CD4-positive, alpha-beta T cell treated with Interleukin-2 at 100 ng/mL for 4 hours (primary cell): ENCODE measurements around the gene MAGI1.
"Not testable (repeated sequence)": the region's sequence is repeated elsewhere in the genome, so short reads cannot be mapped to it uniquely, and the experiment has no call there.

Experiments
- DNase-seq: peaks from one replicate; pipeline ENCODE4 v3.0.0-alpha.2; 2020; ENCODE audit warnings: low spot score

The MAGI1 gene

GRCh38 chr3:65521032-65521431 lies 517.7 kb downstream of the MAGI1 start:
- DNase-seq = no peak

GRCh38 chr3:65516998-65517397 lies 521.7 kb downstream of the MAGI1 start:
- no peak for DNase-seq

GRCh38 chr3:65514317-65514716 lies 524.4 kb downstream of the MAGI1 start:
- not testable (repeated sequence) for DNase-seq

- not testable (repeated sequence) for DNase-seq
These were observed 529.3 kb downstream of the MAGI1 start for GRCh38 chr3:65509423-65509794.

DNA sequence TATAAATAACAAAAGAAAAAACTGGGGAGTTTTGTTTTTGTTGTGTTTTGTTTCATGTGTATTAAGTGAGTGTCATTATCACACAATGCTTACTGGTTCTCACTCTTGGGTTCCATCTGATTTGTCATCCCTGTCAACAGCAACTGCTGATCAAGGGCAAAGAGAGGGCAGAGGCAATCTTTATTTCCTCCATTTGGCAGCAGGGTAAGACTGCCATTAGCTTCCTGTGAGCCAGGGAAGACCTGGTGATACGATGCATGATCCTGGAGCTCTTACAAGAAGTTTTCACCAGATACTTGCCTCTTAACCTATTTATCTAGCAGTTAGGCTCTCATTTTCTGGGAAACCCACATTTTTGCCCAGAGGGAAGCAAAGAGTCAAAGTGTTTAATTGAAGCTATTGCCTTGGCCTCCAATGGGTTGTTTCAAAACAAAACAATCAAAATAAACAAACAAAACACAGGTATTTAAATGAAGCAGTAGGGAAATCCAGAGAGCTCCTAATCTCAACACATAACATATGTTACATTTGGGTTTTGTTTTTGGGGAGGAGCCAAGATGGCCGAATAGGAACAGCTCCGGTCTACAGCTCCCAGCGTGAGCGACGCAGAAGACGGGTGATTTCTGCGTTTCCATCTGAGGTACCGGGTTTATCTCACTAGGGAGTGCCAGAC lies 529.8 kb downstream of the MAGI1 start:
- no peak for DNase-seq

DNA sequence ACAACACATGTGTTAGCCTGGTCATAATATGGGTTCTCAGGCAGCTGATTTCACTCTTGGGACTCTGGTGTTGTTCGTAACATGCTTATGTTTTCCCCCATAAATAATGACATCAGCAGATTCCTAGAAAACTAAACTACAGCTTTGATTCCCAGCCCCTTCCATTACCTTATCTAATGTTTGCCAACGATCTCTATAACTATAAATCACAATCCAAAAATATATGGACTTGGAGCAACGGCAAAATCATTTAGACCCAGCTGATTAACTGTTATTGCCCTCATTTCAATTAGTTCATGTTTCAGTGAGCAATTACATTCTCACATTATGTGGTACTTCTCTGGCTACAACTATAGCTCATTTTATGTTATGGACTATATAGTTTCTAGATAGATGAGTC lies 531.3 kb downstream of the MAGI1 start:
- no peak for DNase-seq

GRCh38 chr3:65503776-65504175 lies 534.9 kb downstream of the MAGI1 start:
- DNase-seq = no peak

GRCh38 chr3:65502526-65502925 lies 536.2 kb downstream of the MAGI1 start:
- no peak for DNase-seq

GRCh38 chr3:65500398-65501306 lies 538.1 kb downstream of the MAGI1 start:
- DNase-seq = no peak

GRCh38 chr3:65497846-65498245 lies 540.9 kb downstream of the MAGI1 start:
- no peak for DNase-seq

- no peak for DNase-seq
These were observed 541.5 kb downstream of the MAGI1 start for GRCh38 chr3:65497236-65497635.

DNA sequence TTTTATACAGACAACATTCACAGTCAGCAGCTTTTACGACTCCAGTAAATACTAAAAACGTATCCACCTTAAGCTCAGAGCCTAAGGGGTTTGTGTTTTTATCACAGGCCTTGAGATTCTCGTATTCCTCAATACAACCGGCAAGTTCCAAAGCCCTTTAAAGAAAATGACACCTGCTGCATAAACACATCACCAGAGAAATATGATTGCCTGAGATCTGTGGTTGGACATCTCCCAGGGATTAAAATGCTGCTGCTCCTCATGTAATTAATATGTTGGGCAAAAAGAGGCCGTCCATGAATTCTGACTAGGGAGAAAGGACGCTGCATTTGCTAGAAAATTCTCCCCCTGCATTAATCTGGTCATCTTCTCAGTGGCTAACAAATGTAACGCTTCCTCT lies 544.8 kb downstream of the MAGI1 start:
- no peak for DNase-seq

GRCh38 chr3:65493371-65493882 lies 545.3 kb downstream of the MAGI1 start:
- no peak for DNase-seq

GRCh38 chr3:65492249-65492648 lies 546.5 kb downstream of the MAGI1 start:
- no peak for DNase-seq

- no peak for DNase-seq
These were observed 548.6 kb downstream of the MAGI1 start for GRCh38 chr3:65490114-65490513.

DNA sequence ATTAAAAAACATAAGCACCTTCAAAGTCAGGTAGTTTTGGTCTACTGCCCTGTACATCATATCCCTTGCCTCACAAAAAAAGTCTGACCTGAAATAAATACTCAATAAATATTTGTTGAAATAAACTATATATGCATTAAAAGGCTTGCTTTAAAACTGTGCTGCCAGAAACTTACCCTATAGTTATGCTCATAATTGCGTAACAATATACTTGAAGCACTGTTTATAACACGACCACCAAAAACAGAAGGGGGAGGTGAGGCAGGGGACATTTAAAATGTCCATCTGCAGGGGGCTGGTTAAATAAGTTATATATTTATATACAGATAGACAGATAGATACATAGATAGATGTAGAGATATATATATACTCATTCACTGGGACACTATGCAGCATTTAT lies 549.5 kb downstream of the MAGI1 start:
- DNase-seq = no peak

DNA sequence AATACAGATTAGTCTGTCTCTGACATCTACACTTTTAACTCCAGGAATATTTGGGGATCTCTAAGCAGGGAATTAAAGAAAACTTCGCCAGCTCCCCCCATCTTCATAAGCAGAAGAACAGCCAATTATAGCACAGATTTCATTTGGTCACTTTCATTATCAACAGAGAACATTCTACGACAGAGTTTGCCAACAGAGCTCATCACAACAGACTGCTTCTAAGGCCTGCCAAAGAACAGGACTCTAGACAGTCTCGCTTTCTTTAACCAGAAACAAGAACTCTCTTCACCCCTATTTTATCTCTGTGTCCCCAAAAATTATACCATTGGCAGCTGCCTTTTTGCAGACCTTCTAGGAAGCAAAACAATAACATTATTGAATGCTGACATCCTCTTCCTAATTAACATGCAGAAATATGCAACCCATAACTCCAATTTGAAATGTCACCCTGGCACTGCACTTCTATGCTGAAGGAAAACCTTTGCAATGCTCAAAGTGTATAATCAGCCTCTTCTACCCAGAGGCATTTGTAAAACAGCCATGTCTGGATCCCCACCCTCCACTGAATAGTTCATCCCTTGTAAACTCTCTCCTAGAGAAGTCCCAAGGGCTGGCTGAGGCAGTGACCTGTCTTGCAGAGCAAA lies 552.8 kb downstream of the MAGI1 start:
- no peak for DNase-seq

DNA sequence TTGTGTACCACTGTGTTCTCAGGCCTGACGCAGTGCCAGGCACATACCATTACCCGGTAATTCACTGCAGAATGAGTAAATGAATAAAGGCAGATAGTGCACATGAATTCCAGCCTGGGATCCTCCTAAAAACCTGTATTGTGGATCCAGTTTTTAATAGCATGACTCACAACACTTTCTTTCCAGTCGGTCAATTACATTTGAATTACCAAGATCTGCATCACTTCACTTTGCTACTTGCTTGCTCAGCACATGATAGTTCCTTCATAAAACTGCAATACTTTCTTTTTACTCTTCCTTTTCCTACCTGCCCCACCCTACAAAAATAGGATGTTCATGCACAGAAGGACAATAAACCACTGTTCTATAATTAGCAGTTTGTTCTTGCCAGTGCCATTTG lies 553.8 kb downstream of the MAGI1 start:
- no peak for DNase-seq

- DNase-seq = no peak
These were observed 555.2 kb downstream of the MAGI1 start for GRCh38 chr3:65483480-65483879.

DNA sequence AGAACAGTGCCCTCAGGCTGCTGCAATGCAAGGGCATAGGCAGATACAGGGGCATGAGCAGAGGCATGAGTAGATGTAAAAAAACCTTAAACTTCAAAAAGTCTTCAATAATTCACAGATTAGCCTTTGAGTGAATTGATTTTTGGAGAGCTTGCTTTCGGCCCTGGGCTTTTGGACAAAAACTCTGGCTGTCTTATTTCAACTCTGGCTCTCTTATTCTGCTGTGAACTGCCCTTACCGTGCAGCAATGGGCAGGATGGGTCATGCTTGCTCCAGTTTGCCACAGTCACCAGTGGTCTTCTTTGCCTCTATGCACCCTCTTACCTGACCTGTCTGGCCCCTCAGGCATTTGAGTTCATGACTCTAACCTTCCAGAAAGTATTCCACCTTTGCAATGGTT lies 555.7 kb downstream of the MAGI1 start:
- no peak for DNase-seq

- DNase-seq = no peak
These were observed 557.6 kb downstream of the MAGI1 start for GRCh38 chr3:65481085-65481484.

DNA sequence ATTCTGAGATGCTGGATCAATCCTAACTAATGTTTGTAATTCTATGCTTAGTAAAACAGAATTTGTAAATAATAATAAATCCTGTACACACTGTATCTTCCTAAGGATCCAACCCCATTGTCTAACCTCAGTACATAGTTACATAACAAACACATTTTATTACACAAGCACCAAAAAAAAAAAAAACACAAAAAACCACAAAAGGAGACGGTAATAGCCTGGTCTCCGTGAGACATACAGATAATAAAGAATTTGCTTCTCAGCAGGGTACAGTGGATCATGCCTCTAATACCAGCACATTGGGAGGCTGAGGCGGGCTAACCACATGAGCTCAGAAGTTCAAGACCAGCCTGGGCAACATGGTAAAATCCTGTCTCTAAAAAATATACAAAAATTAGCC lies 558.7 kb downstream of the MAGI1 start:
- no peak for DNase-seq
